Measurements from ENCODE around the gene WDFY4. TPM values are rescaled to one million over a fixed set of nuclear protein-coding genes. Genes with fewer than 3 reads are reported as not detected.

Gene WDFY4
- total RNA-seq, 1 experiment from 2014 or later, result 0.23 TPM

DNA sequence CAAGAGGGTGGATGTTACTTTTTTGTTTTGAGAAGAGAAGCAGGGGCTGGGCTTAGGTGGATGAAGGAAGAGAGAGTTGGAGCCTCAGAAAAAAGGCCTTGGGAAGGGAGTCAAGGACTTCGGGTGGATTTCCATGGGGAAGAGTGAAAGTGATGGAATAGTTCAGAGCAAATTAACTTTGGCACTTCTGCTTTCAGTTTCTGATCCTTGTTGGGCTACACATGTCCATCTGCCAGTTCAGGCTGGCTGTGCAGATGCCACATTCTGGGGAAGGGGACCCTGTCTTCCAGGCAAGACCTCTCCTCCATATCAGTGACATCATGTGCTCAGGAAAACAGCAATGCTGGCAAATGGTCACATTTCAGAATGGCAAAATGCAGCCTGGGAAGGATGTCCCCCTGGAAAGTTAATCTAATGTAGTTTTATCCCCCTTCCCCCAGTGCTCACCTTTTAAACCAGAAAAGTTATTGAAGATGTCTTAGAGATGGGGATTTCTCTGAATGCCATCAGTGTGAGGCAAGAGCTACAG is 86.0 kb downstream of the WDFY4 start:
- ATAC-seq, result no peak
- intact Hi-C loops (cut with micrococcal nuclease; ENCODE audit: unreplicated experiment), result no loop called here
- ChIA-PET POLR2A (no interaction called here), CTCF (no interaction called here)
- no peak overlapping the region for H3K27ac ChIP-seq (ENCODE audit: low read length)
- BruUV-seq (replicated peaks), result no TSS peak
- H3K4me3 ChIP-seq (ENCODE audit: low read depth in 2 of 2, low read length in 2 of 2), result no peak overlapping the region
- H3K9me3 ChIP-seq (ENCODE audit: control insufficient read depth, insufficient read depth, low read depth, low read length), result no peaks in the 10 kb centered on the region
- H3K27me3 ChIP-seq (ENCODE audit: control insufficient read depth, insufficient read depth, low read length), result no peaks in the 10 kb centered on the region
- no peaks in the 10 kb centered on the region for H3K4me1 ChIP-seq (ENCODE audit: control insufficient read depth, insufficient read depth, low read length)
- no peaks in the 10 kb centered on the region for H3K36me3 ChIP-seq (ENCODE audit: control insufficient read depth, insufficient read depth, low read length)
- in situ Hi-C loops (cut with HindIII; ENCODE audit: low pct_unique_long_range_greater_than_20kb, low sequenced_read_pairs), result no loop called here
- no peak for DNase-seq (ENCODE audit: low read depth, low spot score)
- no peak for TF ChIP-seq SIN3A (IDR thresholded peaks at IDR 0.05; ENCODE audit: borderline replicate concordance, insufficient read depth, low read depth, low read length)

DNA sequence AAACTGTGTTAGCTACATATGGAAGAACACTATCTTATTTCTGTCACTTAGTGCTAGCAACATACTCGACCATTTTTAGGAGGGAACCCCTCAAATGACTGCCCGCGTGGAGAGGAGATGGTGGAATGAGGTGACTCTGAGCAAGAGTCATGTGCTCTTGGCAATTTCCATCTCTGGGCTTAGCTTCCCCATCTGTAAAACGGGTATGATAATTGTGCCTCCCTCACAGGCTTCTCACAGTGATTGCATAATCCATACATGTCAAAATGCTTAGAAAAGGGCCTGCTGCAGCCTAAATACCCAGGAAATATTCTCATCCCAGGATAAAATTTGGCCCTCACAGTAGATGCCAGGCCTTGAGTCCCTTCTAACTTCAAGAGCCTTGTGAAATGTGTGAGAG is 86.6 kb downstream of the WDFY4 start:
- Histone ChIP-seq H3K4me3 (ENCODE audit: low read depth in 2 of 2, low read length in 2 of 2) (no peak overlapping the region), H3K27me3 (ENCODE audit: control insufficient read depth, insufficient read depth, low read length) (no peaks in the 10 kb centered on the region), H3K9me3 (ENCODE audit: control insufficient read depth, insufficient read depth, low read depth, low read length) (no peaks in the 10 kb centered on the region), H3K36me3 (ENCODE audit: control insufficient read depth, insufficient read depth, low read length) (no peaks in the 10 kb centered on the region), H3K27ac (ENCODE audit: low read length) (no peak overlapping the region), H3K4me1 (ENCODE audit: control insufficient read depth, insufficient read depth, low read length) (no peaks in the 10 kb centered on the region)
- ChIA-PET CTCF (interaction anchor here (0.6 kb wide), 1 partner anchor 362 kb away, joined by 4 read pairs; no protein-coding TSS in a partner anchor), POLR2A (no interaction called here)
- BruUV-seq (replicated peaks), result no TSS peak
- DNase-seq (ENCODE audit: low read depth, low spot score) (no peak), ATAC-seq (no peak)
- TF ChIP-seq SIN3A (IDR thresholded peaks at IDR 0.05; ENCODE audit: borderline replicate concordance, insufficient read depth, low read depth, low read length), result no peak
- TF ChIP-seq, protein P1, sequence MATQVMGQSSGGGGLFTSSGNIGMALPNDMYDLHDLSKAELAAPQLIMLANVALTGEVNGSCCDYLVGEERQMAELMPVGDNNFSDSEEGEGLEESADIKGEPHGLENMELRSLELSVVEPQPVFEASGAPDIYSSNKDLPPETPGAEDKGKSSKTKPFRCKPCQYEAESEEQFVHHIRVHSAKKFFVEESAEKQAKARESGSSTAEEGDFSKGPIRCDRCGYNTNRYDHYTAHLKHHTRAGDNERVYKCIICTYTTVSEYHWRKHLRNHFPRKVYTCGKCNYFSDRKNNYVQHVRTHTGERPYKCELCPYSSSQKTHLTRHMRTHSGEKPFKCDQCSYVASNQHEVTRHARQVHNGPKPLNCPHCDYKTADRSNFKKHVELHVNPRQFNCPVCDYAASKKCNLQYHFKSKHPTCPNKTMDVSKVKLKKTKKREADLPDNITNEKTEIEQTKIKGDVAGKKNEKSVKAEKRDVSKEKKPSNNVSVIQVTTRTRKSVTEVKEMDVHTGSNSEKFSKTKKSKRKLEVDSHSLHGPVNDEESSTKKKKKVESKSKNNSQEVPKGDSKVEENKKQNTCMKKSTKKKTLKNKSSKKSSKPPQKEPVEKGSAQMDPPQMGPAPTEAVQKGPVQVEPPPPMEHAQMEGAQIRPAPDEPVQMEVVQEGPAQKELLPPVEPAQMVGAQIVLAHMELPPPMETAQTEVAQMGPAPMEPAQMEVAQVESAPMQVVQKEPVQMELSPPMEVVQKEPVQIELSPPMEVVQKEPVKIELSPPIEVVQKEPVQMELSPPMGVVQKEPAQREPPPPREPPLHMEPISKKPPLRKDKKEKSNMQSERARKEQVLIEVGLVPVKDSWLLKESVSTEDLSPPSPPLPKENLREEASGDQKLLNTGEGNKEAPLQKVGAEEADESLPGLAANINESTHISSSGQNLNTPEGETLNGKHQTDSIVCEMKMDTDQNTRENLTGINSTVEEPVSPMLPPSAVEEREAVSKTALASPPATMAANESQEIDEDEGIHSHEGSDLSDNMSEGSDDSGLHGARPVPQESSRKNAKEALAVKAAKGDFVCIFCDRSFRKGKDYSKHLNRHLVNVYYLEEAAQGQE (IDR thresholded peaks at IDR 0.05; ENCODE audit: insufficient read depth in 1 of 2, low read depth in 2 of 2, low read length in 1 of 2), result no peak
- TF ChIP-seq TCF7L2 (IDR thresholded peaks at IDR 0.05; ENCODE audit: low read depth, low read length), result no peak
- no peak for TF ChIP-seq POLR2AphosphoS5 (IDR thresholded peaks at IDR 0.05; ENCODE audit: low read depth, low read length)
- TF ChIP-seq, protein P2, sequence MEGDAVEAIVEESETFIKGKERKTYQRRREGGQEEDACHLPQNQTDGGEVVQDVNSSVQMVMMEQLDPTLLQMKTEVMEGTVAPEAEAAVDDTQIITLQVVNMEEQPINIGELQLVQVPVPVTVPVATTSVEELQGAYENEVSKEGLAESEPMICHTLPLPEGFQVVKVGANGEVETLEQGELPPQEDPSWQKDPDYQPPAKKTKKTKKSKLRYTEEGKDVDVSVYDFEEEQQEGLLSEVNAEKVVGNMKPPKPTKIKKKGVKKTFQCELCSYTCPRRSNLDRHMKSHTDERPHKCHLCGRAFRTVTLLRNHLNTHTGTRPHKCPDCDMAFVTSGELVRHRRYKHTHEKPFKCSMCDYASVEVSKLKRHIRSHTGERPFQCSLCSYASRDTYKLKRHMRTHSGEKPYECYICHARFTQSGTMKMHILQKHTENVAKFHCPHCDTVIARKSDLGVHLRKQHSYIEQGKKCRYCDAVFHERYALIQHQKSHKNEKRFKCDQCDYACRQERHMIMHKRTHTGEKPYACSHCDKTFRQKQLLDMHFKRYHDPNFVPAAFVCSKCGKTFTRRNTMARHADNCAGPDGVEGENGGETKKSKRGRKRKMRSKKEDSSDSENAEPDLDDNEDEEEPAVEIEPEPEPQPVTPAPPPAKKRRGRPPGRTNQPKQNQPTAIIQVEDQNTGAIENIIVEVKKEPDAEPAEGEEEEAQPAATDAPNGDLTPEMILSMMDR (IDR thresholded peaks at IDR 0.05), result no peak
- in situ Hi-C loops (cut with HindIII; ENCODE audit: low pct_unique_long_range_greater_than_20kb, low sequenced_read_pairs) (no loop called here), intact Hi-C loops (cut with micrococcal nuclease; ENCODE audit: unreplicated experiment) (no loop called here)

DNA sequence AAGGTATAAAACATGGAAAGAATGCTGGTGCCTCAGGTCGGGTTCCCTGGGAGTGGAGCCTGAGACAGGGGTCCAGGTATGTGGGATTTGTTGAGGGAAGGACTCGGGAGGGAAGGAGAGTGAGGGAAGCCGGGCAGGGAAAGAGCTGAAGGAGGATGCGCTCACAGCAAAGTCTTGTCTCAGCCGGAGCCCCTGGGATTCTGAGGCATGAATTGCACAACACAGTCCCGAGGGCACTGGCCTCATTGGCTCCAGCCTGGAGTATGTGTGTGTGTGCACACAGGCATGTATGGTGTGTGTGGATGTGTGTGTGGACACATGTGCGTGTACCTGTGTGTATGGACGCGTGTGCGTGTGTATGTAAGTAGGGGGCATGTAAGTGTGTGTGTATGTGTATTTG is 87.4 kb downstream of the WDFY4 start:
- Histone ChIP-seq H3K4me3 (ENCODE audit: low read depth in 2 of 2, low read length in 2 of 2) (no peak overlapping the region), H3K27me3 (ENCODE audit: control insufficient read depth, insufficient read depth, low read length) (no peaks in the 10 kb centered on the region), H3K27ac (ENCODE audit: low read length) (no peak overlapping the region), H3K36me3 (ENCODE audit: control insufficient read depth, insufficient read depth, low read length) (no peaks in the 10 kb centered on the region), H3K9me3 (ENCODE audit: control insufficient read depth, insufficient read depth, low read depth, low read length) (no peaks in the 10 kb centered on the region), H3K4me1 (ENCODE audit: control insufficient read depth, insufficient read depth, low read length) (no peaks in the 10 kb centered on the region)
- POLR2A ChIA-PET, result interaction anchor here (0.6 kb wide), 1 partner anchor 674 kb away, joined by 3 read pairs; no protein-coding TSS in a partner anchor
- TF ChIP-seq POLR2AphosphoS5 (IDR thresholded peaks at IDR 0.05; ENCODE audit: low read depth, low read length), result no peak
- TF ChIP-seq TCF7L2 (IDR thresholded peaks at IDR 0.05; ENCODE audit: low read depth, low read length), result no peak
- TF ChIP-seq, protein P2 (IDR thresholded peaks at IDR 0.05), result no peak
- BruUV-seq (replicated peaks), result no TSS peak
- ATAC-seq (no peak), DNase-seq (ENCODE audit: low read depth, low spot score) (no peak)
- CTCF ChIA-PET, result interaction anchor here (0.6 kb wide), 1 partner anchor 61 kb away, joined by 8 read pairs; no protein-coding TSS in a partner anchor
- intact Hi-C loops (cut with micrococcal nuclease; ENCODE audit: unreplicated experiment), result no loop called here
- in situ Hi-C loops (cut with HindIII; ENCODE audit: low pct_unique_long_range_greater_than_20kb, low sequenced_read_pairs), result no loop called here
